Measurements from ENCODE around the gene KRT34. TPM values are rescaled to one million over a fixed set of nuclear protein-coding genes. Genes with fewer than 3 reads are reported as not detected.

The KRT34 gene
- total RNA-seq, 1 donor from 2014 or later: not detected

- Mint-ChIP-seq H3K9me3 (ENCODE audit: unreplicated experiment) (no peaks in the 10 kb centered on the region), H3K27ac (ENCODE audit: unreplicated experiment) (no peak overlapping the region), H3K4me3 (ENCODE audit: unreplicated experiment) (no peak overlapping the region), H3K4me1 (ENCODE audit: unreplicated experiment) (peaks cover 9% of the 10 kb centered on the region), H3K27me3 (ENCODE audit: unreplicated experiment) (no peaks in the 10 kb centered on the region), H3K36me3 (ENCODE audit: unreplicated experiment) (no peaks in the 10 kb centered on the region)
- TF ChIP-seq, protein P1, sequence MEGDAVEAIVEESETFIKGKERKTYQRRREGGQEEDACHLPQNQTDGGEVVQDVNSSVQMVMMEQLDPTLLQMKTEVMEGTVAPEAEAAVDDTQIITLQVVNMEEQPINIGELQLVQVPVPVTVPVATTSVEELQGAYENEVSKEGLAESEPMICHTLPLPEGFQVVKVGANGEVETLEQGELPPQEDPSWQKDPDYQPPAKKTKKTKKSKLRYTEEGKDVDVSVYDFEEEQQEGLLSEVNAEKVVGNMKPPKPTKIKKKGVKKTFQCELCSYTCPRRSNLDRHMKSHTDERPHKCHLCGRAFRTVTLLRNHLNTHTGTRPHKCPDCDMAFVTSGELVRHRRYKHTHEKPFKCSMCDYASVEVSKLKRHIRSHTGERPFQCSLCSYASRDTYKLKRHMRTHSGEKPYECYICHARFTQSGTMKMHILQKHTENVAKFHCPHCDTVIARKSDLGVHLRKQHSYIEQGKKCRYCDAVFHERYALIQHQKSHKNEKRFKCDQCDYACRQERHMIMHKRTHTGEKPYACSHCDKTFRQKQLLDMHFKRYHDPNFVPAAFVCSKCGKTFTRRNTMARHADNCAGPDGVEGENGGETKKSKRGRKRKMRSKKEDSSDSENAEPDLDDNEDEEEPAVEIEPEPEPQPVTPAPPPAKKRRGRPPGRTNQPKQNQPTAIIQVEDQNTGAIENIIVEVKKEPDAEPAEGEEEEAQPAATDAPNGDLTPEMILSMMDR (IDR thresholded peaks at IDR 0.05): no peak
- DNase-seq (ENCODE audit: extremely low spot score, unreplicated experiment): no peak
These were observed 11.2 kb upstream of the KRT34 start for GRCh38 chr17:41393294-41393693.

- Mint-ChIP-seq H3K36me3 (ENCODE audit: unreplicated experiment) (no peaks in the 10 kb centered on the region), H3K4me3 (ENCODE audit: unreplicated experiment) (no peak overlapping the region), H3K27ac (ENCODE audit: unreplicated experiment) (no peak overlapping the region), H3K27me3 (ENCODE audit: unreplicated experiment) (no peaks in the 10 kb centered on the region), H3K4me1 (ENCODE audit: unreplicated experiment) (peaks cover 9% of the 10 kb centered on the region), H3K9me3 (ENCODE audit: unreplicated experiment) (no peaks in the 10 kb centered on the region)
- no peak for DNase-seq (ENCODE audit: extremely low spot score, unreplicated experiment)
- TF ChIP-seq, protein P1 (IDR thresholded peaks at IDR 0.05): no peak
These were observed 10.2 kb upstream of the KRT34 start for GRCh38 chr17:41392278-41392677.

- TF ChIP-seq, protein P1 (IDR thresholded peaks at IDR 0.05): no peak
- peaks cover 9% of the 10 kb centered on the region for H3K4me1 Mint-ChIP-seq (ENCODE audit: unreplicated experiment)
- H3K36me3 Mint-ChIP-seq (ENCODE audit: unreplicated experiment): peaks cover 1% of the 10 kb centered on the region
These were observed 9.4 kb upstream of the KRT34 start for GRCh38 chr17:41391535-41391934.

DNA sequence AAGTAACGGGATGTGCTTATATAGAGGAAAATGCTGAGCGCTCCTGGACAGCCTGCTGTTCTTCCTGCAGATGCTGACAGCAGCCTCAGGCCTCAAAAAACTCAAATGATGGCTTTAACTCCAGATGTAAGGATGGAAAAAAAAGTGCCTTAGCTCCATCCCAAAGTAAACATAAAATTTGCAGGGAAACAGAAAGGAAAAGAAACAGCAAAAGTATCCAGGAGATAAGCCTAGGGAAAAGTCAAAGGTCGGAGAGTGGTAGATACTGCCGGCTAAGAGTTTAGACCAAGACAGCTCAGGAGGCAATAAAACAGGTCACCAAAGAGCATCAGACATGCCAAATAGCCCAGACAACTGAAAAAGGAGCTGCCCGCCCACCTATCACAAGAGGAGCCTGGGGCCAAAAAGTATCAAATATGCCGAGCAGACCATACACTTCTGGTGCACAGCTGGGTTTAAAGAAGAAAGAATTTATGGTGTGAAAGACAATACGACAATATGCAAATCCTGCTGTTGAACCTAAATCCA is 8.4 kb upstream of the KRT34 start:
- TF ChIP-seq, protein P1 (IDR thresholded peaks at IDR 0.05): no peak
- H3K36me3 Mint-ChIP-seq (ENCODE audit: unreplicated experiment): peaks cover 2% of the 10 kb centered on the region
- no peak overlapping the region for H3K27ac Mint-ChIP-seq (ENCODE audit: unreplicated experiment)
- H3K4me1 Mint-ChIP-seq (ENCODE audit: unreplicated experiment): peaks cover 9% of the 10 kb centered on the region
- peaks cover 7% of the 10 kb centered on the region for H3K9me3 Mint-ChIP-seq (ENCODE audit: unreplicated experiment)
- no peak overlapping the region for H3K4me3 Mint-ChIP-seq (ENCODE audit: unreplicated experiment)
- H3K27me3 Mint-ChIP-seq (ENCODE audit: unreplicated experiment): no peaks in the 10 kb centered on the region
- no peak for DNase-seq (ENCODE audit: extremely low spot score, unreplicated experiment)

More at GRCh38 chr17:41391535-41391934, 9.4 kb upstream of the KRT34 start:
- no peak overlapping the region for H3K4me3 Mint-ChIP-seq (ENCODE audit: unreplicated experiment)
- H3K27ac Mint-ChIP-seq (ENCODE audit: unreplicated experiment): no peak overlapping the region
- no peaks in the 10 kb centered on the region for H3K27me3 Mint-ChIP-seq (ENCODE audit: unreplicated experiment)
- peaks cover 3% of the 10 kb centered on the region for H3K9me3 Mint-ChIP-seq (ENCODE audit: unreplicated experiment)
- DNase-seq (ENCODE audit: extremely low spot score, unreplicated experiment): no peak

- peaks cover 2% of the 10 kb centered on the region for H3K36me3 Mint-ChIP-seq (ENCODE audit: unreplicated experiment)
- DNase-seq (ENCODE audit: extremely low spot score, unreplicated experiment): no peak
- H3K27ac Mint-ChIP-seq (ENCODE audit: unreplicated experiment): no peak overlapping the region
- H3K4me3 Mint-ChIP-seq (ENCODE audit: unreplicated experiment): no peak overlapping the region
- TF ChIP-seq, protein P1 (IDR thresholded peaks at IDR 0.05): no peak
- peaks cover 7% of the 10 kb centered on the region for H3K9me3 Mint-ChIP-seq (ENCODE audit: unreplicated experiment)
- peaks cover 9% of the 10 kb centered on the region for H3K4me1 Mint-ChIP-seq (ENCODE audit: unreplicated experiment)
- H3K27me3 Mint-ChIP-seq (ENCODE audit: unreplicated experiment): no peaks in the 10 kb centered on the region
These were observed 5.6 kb upstream of the KRT34 start for GRCh38 chr17:41387670-41388069.

All from osteocyte (in vitro differentiated cells).